Measurements from ENCODE around the gene ATP11A.

DNA sequence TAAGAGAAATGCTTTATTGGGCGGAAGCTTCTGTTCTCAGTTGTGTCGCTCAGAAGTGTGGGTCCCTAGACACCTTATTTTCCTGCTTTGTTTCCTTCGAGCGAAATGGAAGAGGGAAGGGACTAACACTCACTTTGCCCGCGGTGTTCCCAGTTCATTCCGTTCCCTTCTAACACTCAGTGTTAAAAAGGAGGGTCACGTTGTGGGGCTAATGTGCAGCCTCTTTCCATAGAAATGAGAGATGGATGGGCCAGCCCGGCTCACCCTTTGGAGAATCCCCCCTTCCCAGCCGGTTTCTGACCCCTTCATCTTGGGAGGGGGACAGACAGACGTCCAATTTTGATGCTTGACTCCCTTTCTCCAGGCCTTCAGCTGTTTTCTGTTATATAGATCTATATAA is 2.3 kb downstream of the ATP11A start:
- TF ChIP-seq CTCF (conservative IDR thresholded peaks at IDR 0.05; ENCODE audit: low read depth in 2 of 2) (no peak), EZH2phosphoT487 (IDR thresholded peaks at IDR 0.05; ENCODE audit: unreplicated experiment) (no peak), EZH2 (IDR thresholded peaks at IDR 0.05; ENCODE audit: low read depth, unreplicated experiment) (no peak), POLR2AphosphoS5 (IDR thresholded peaks at IDR 0.05; ENCODE audit: low read depth) (no peak), CREB1 (CRISPR knock-in tag; IDR thresholded peaks at IDR 0.05; ENCODE audit: low read depth) (no peak)

Measured in GM23338 (cell line).